ENCODE results near the gene GRAP.

GRAP gene

GRCh38 chr17:19001907-19002590 lies 44.7 kb downstream of the GRAP start:
- no peak for TF ChIP-seq EZH2 (IDR thresholded peaks at IDR 0.05; ENCODE audit: borderline replicate concordance, low read length)
- no peak for TF ChIP-seq CTCF (IDR thresholded peaks at IDR 0.05; ENCODE audit: low read length)
- Histone ChIP-seq H3K36me3 (ENCODE audit: insufficient read depth, low read length) (peaks cover 10% of the 10 kb centered on the region), H3K79me2 (ENCODE audit: insufficient read depth, low read length) (no peaks in the 10 kb centered on the region), H3K9me3 (ENCODE audit: low read length) (no peaks in the 10 kb centered on the region), H3K4me1 (ENCODE audit: insufficient read depth, low read length, severe bottlenecking) (peaks cover 31% of the 10 kb centered on the region), H2AFZ (ENCODE audit: low read length) (no peak overlapping the region), H3K9me2 (ENCODE audit: low read depth, low read length) (no peaks in the 10 kb centered on the region), H3K27ac (ENCODE audit: low read depth, low read length, poor library complexity, severe bottlenecking) (no peak overlapping the region), H3F3A (ENCODE audit: insufficient read depth, low read length) (no peaks in the 10 kb centered on the region), H3K9ac (ENCODE audit: low read length) (peak overlapping the region; percentile 2; the same call in 1 of the 2 replicates), H3K27me3 (ENCODE audit: insufficient read depth, low read length) (no peaks in the 10 kb centered on the region), H3K4me3 (ENCODE audit: low read depth, low read length, poor library complexity, severe bottlenecking) (peak overlapping the region; percentile 68), H3K4me2 (ENCODE audit: low read length) (peak overlapping the region; percentile 90), H4K20me1 (ENCODE audit: insufficient read depth, low read length) (no peaks in the 10 kb centered on the region)

GRCh38 chr17:19000531-19001325 lies 46.0 kb downstream of the GRAP start:
- Histone ChIP-seq H3K79me2 (ENCODE audit: insufficient read depth, low read length) (no peaks in the 10 kb centered on the region), H3F3A (ENCODE audit: insufficient read depth, low read length) (no peaks in the 10 kb centered on the region)

GRCh38 chr17:18999911-19000310 lies 46.8 kb downstream of the GRAP start:
- H3K9ac ChIP-seq (ENCODE audit: low read length), result no peak overlapping the region
- no peaks in the 10 kb centered on the region for H4K20me1 ChIP-seq (ENCODE audit: insufficient read depth, low read length)
- H3K4me1 ChIP-seq (ENCODE audit: insufficient read depth, low read length, severe bottlenecking), result peaks cover 28% of the 10 kb centered on the region
- H3K4me3 ChIP-seq (ENCODE audit: low read depth, low read length, poor library complexity, severe bottlenecking), result no peak overlapping the region
- no peak overlapping the region for H3K4me2 ChIP-seq (ENCODE audit: low read length)
- no peaks in the 10 kb centered on the region for H3K9me2 ChIP-seq (ENCODE audit: low read depth, low read length)
- H3K9me3 ChIP-seq (ENCODE audit: low read length), result peaks cover 6% of the 10 kb centered on the region; the same call in 1 of the 2 replicates
- H3K36me3 ChIP-seq (ENCODE audit: insufficient read depth, low read length), result peaks cover 29% of the 10 kb centered on the region
- H3F3A ChIP-seq (ENCODE audit: insufficient read depth, low read length), result no peaks in the 10 kb centered on the region
- no peaks in the 10 kb centered on the region for H3K27me3 ChIP-seq (ENCODE audit: insufficient read depth, low read length)
- H2AFZ ChIP-seq (ENCODE audit: low read length), result no peak overlapping the region
- no peak overlapping the region for H3K27ac ChIP-seq (ENCODE audit: low read depth, low read length, poor library complexity, severe bottlenecking)
- TF ChIP-seq EZH2 (IDR thresholded peaks at IDR 0.05; ENCODE audit: borderline replicate concordance, low read length), result no peak
- no peak for TF ChIP-seq CTCF (IDR thresholded peaks at IDR 0.05; ENCODE audit: low read length)
- no peaks in the 10 kb centered on the region for H3K79me2 ChIP-seq (ENCODE audit: insufficient read depth, low read length)

More at GRCh38 chr17:19000531-19001325, 46.0 kb downstream of the GRAP start:
- Histone ChIP-seq H3K9me3 (ENCODE audit: low read length) (no peaks in the 10 kb centered on the region; the same call in 1 of the 2 replicates), H3K9me2 (ENCODE audit: low read depth, low read length) (no peaks in the 10 kb centered on the region), H4K20me1 (ENCODE audit: insufficient read depth, low read length) (no peaks in the 10 kb centered on the region), H3K9ac (ENCODE audit: low read length) (no peak overlapping the region), H3K27me3 (ENCODE audit: insufficient read depth, low read length) (no peaks in the 10 kb centered on the region), H3K36me3 (ENCODE audit: insufficient read depth, low read length) (peaks cover 24% of the 10 kb centered on the region), H2AFZ (ENCODE audit: low read length) (no peak overlapping the region), H3K4me3 (ENCODE audit: low read depth, low read length, poor library complexity, severe bottlenecking) (no peak overlapping the region), H3K27ac (ENCODE audit: low read depth, low read length, poor library complexity, severe bottlenecking) (no peak overlapping the region), H3K4me1 (ENCODE audit: insufficient read depth, low read length, severe bottlenecking) (peaks cover 31% of the 10 kb centered on the region), H3K4me2 (ENCODE audit: low read length) (no peak overlapping the region)
- TF ChIP-seq EZH2 (IDR thresholded peaks at IDR 0.05; ENCODE audit: borderline replicate concordance, low read length) (no peak), CTCF (IDR thresholded peaks at IDR 0.05; ENCODE audit: low read length) (no peak)

All from OCI-LY1 (cell line).